ENCODE data around the gene PCDHGB4. TPM values are rescaled to one million over a fixed set of nuclear protein-coding genes. Genes with fewer than 3 reads are reported as not detected.
"Not testable (repeated sequence)": the region's sequence is repeated elsewhere in the genome, so short reads cannot be mapped to it uniquely, and the experiment has no call there.

Gene PCDHGB4
- total RNA-seq, 4 donors from 2014 or later = 3.8 to 5.5 (median 4.6) TPM

DNA sequence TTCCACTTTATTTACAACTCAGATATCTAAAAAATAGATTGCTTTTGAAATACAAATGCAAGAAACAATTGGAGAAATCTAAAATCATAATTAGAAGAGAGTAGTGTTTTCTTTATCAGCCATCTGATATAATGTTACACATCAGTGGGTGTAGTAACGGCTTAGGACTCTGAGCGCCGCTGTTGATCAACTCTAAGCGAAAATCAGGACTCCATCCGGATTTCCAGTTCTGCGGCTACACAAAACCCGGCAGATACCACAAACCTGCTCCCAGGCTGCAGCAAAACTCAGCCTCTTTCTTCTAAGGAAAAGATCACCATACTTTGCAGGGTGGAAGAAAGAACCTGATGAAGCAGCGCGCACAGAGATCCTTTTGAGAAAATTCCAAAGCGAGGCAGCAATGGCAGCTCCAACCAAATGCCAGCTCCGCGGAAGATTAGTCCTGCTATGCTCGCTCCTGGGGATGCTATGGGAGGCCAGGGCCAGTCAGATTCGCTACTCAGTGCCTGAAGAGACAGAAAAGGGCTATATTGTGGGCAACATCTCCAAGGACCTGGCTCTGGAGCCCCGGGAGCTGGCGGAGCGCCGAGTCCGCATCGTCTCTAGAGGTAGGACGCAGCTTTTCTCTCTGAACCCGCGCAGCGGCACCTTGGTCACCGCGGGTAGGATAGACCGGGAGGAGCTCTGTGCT lies 15.2 kb downstream of the PCDHGB4 start, which contains the start of gene PCDHGA9:
Gene PCDHGA9, plus strand, starts transcription at position 226 of the 691 bp plus-strand sequence. Its CDS starts 175 bp downstream, at position 401.
- H3K27ac ChIP-seq (replicated peaks in 1 of 4) = no peak within 1 kb of the TSS
- H3K27me3 ChIP-seq = peaks cover 0 to 9% (median 0%) of the 10 kb centered on the region in 4 donors
- no peaks in the 10 kb centered on the region for H3K4me1 ChIP-seq
- peaks cover 0 to 6% (median 0%) of the 10 kb centered on the region in 4 donors for H3K36me3 ChIP-seq
- TF ChIP-seq, protein P1, sequence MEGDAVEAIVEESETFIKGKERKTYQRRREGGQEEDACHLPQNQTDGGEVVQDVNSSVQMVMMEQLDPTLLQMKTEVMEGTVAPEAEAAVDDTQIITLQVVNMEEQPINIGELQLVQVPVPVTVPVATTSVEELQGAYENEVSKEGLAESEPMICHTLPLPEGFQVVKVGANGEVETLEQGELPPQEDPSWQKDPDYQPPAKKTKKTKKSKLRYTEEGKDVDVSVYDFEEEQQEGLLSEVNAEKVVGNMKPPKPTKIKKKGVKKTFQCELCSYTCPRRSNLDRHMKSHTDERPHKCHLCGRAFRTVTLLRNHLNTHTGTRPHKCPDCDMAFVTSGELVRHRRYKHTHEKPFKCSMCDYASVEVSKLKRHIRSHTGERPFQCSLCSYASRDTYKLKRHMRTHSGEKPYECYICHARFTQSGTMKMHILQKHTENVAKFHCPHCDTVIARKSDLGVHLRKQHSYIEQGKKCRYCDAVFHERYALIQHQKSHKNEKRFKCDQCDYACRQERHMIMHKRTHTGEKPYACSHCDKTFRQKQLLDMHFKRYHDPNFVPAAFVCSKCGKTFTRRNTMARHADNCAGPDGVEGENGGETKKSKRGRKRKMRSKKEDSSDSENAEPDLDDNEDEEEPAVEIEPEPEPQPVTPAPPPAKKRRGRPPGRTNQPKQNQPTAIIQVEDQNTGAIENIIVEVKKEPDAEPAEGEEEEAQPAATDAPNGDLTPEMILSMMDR (IDR thresholded peaks at IDR 0.05) = peak in 2 of 3 experiments; percentile 18 to 33
- TF ChIP-seq EP300 (IDR thresholded peaks at IDR 0.05) = no peak
- TF ChIP-seq POLR2A (IDR thresholded peaks at IDR 0.05; ENCODE audit: low read depth) = no peak
- TF ChIP-seq POLR2AphosphoS5 (IDR thresholded peaks at IDR 0.05) = no peak
- peak within 1 kb of the TSS; percentile 23 to 46 (median 38) for H3K4me3 ChIP-seq
- no peak for DNase-seq (ENCODE audit: extremely low spot score)
- 12% methylated on average over 27 of the region's 27 CpGs for WGBS
- intact Hi-C loops (cut with DNase I) = no loop called here
- peaks cover 21 to 95% (median 92%) of the 10 kb centered on the region in 4 donors for H3K9me3 ChIP-seq

DNA sequence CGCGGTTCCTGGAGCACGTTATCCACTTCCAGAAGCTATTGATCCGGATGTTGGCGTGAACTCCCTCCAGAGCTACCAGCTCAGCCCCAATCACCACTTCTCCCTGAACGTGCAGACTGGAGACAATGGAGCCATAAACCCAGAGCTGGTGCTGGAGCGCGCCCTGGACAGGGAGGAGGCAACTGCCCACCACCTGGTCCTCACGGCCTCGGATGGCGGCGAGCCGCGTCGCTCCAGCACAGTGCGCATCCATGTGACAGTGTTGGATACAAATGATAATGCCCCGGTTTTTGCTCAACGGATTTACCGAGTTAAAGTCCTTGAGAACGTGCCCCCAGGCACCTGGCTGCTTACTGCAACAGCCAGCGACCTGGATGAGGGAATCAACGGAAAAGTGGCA lies 15.9 kb downstream of the PCDHGB4 start:
- Histone ChIP-seq H3K27ac (replicated peaks in 1 of 4) (no peak overlapping the region), H3K4me1 (no peaks in the 10 kb centered on the region), H3K4me3 (peak overlapping the region in 3 of 4 donors; percentile 36 to 46 (median 39)), H3K27me3 (peaks cover 0 to 9% (median 0%) of the 10 kb centered on the region in 4 donors), H3K9me3 (peaks cover 21 to 99% (median 95%) of the 10 kb centered on the region in 4 donors), H3K36me3 (peaks cover 0 to 6% (median 0%) of the 10 kb centered on the region in 4 donors)
- TF ChIP-seq EP300 (IDR thresholded peaks at IDR 0.05) = no peak
- TF ChIP-seq POLR2AphosphoS5 (IDR thresholded peaks at IDR 0.05) = no peak
- TF ChIP-seq POLR2A (IDR thresholded peaks at IDR 0.05; ENCODE audit: low read depth) = no peak
- TF ChIP-seq, protein P1 (IDR thresholded peaks at IDR 0.05) = no peak
- no peak for DNase-seq (ENCODE audit: extremely low spot score)
- intact Hi-C loops (cut with DNase I) = no loop called here
- 24% methylated on average over 18 of the region's 22 CpGs for WGBS

DNA sequence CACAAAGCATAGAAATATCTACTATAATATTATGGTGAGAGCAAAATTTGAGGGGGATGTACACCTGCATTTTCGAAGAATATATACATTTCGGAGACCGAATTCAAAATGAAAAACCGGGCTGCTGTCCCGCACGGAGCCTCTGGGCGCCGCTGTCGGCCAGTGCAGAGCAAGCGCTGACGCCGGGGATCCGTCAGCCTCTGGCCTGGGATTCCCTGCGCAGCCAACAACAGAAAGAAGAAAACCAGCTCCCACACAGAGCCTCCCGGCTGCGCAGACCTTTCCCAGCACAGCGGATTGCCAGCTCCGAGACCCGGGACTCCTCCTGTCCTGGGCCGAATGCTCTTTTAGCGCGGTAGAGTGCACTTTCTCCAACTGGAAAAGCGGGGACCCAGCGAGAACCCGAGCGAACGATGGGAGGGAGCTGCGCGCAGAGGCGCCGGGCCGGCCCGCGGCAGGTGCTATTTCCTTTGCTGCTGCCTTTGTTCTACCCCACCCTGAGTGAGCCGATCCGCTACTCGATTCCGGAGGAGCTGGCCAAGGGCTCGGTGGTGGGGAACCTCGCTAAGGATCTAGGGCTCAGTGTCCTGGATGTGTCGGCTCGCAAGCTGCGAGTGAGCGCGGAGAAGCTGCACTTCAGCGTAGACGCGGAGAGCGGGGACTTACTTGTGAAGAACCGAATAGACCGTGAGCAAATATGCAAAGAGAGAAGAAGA lies 20.4 kb downstream of the PCDHGB4 start, which contains the start of gene PCDHGB6:
Gene PCDHGB6, plus strand, starts transcription at position 232 of the 716 bp plus-strand sequence. Its CDS starts 182 bp downstream, at position 414.
- H3K36me3 ChIP-seq; H3K27ac ChIP-seq (replicated peaks in 1 of 4); H3K4me1 ChIP-seq; intact Hi-C loops (cut with DNase I); DNase-seq (ENCODE audit: extremely low spot score); H3K27me3 ChIP-seq: not testable (repeated sequence)
- TF ChIP-seq, protein P1 (IDR thresholded peaks at IDR 0.05) = peak; percentile 18 to 49 (median 23)
- Histone ChIP-seq H3K4me3 (peak within 1 kb of the TSS; percentile 33 to 49 (median 36)), H3K9me3 (peaks cover 19 to 98% (median 96%) of the 10 kb centered on the region in 4 donors)
- WGBS = 11% methylated on average over 25 of the region's 51 CpGs

DNA sequence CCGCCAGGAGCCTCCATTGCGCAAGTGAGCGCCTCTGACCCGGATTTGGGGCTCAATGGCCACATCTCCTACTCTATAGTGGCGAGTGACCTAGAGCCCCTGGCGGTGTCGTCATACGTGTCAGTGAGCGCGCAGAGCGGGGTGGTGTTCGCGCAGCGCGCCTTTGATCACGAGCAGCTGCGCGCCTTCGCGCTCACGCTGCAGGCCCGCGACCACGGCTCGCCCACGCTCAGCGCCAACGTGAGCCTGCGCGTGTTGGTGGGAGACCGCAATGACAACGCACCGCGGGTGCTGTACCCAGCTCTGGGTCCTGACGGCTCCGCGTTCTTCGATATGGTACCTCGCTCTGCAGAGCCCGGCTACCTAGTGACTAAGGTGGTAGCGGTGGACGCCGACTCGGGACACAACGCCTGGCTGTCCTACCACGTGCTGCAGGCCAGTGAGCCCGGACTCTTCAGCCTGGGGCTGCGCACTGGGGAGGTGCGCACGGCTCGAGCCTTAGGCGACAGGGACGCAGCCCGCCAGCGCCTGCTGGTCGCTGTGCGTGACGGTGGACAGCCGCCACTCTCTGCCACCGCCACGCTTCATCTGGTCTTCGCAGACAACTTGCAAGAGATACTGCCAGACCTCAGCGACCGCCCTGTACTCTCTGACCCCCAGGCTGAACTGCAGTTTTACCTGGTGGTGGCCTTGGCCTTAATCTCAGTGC lies 22.3 kb downstream of the PCDHGB4 start:
- Histone ChIP-seq H3K9me3 (peaks cover 11 to 98% (median 96%) of the 10 kb centered on the region in 4 donors), H3K36me3 (peaks cover 0 to 6% (median 2%) of the 10 kb centered on the region in 4 donors), H3K27me3 (no peaks in the 10 kb centered on the region), H3K27ac (replicated peaks in 1 of 4) (no peak overlapping the region), H3K4me3 (peak overlapping the region in 1 of 4 donors; percentile 10), H3K4me1 (peaks cover 0 to under 1% (median 0%) of the 10 kb centered on the region in 4 donors)
- DNase-seq (ENCODE audit: extremely low spot score) = no peak
- WGBS = 6% methylated on average over 2 of the region's 64 CpGs
- TF ChIP-seq POLR2AphosphoS5 (IDR thresholded peaks at IDR 0.05) (no peak), POLR2A (IDR thresholded peaks at IDR 0.05; ENCODE audit: low read depth) (no peak), EP300 (IDR thresholded peaks at IDR 0.05) (no peak)
- TF ChIP-seq, protein P1 (IDR thresholded peaks at IDR 0.05) = no peak
- intact Hi-C loops (cut with DNase I) = loop anchor here (10.0 kb wide), 1 partner anchor 115 kb away; no protein-coding TSS in a partner anchor

All from esophagus muscularis mucosa (tissue), 4 donors.